WI38 (cell line): ENCODE measurements around the gene PRKCE.

Source experiments
- H3K4me3 ChIP-seq: 2 replicates; pipeline ENCODE4 v1.5.1; 2011; ENCODE audit warnings: low read depth, mild to moderate bottlenecking, control low read depth, low read length
- TF ChIP-seq, protein P1 (sequence below): IDR thresholded peaks from 2 replicates; pipeline ENCODE4 v1.5.1; 2012; ENCODE audit warnings: low read depth, mild to moderate bottlenecking, control low read depth, low read length

Gene PRKCE

DNA sequence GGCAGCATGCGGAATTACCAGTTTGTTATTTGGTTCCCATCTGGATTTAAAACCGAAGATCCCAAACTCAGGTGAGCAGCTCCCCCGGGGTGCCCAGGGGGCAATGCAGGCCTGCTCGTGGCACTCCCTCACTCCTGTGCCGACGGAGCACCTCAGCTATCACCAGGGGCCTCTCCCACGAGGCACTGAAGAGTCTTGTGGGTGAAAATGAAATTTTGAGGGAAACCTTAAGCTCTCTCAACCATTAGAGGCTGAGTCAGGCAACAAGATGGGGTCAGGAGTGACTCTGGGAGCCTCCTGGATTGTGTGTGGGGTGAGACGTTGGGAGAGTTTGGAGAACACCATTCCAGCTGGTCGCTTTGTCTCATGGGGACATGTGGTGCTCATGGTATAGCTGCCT, 189.0 kb downstream of the PRKCE start:
- TF ChIP-seq, protein P1, sequence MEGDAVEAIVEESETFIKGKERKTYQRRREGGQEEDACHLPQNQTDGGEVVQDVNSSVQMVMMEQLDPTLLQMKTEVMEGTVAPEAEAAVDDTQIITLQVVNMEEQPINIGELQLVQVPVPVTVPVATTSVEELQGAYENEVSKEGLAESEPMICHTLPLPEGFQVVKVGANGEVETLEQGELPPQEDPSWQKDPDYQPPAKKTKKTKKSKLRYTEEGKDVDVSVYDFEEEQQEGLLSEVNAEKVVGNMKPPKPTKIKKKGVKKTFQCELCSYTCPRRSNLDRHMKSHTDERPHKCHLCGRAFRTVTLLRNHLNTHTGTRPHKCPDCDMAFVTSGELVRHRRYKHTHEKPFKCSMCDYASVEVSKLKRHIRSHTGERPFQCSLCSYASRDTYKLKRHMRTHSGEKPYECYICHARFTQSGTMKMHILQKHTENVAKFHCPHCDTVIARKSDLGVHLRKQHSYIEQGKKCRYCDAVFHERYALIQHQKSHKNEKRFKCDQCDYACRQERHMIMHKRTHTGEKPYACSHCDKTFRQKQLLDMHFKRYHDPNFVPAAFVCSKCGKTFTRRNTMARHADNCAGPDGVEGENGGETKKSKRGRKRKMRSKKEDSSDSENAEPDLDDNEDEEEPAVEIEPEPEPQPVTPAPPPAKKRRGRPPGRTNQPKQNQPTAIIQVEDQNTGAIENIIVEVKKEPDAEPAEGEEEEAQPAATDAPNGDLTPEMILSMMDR, result no peak
- no peak overlapping the region for H3K4me3 ChIP-seq

DNA sequence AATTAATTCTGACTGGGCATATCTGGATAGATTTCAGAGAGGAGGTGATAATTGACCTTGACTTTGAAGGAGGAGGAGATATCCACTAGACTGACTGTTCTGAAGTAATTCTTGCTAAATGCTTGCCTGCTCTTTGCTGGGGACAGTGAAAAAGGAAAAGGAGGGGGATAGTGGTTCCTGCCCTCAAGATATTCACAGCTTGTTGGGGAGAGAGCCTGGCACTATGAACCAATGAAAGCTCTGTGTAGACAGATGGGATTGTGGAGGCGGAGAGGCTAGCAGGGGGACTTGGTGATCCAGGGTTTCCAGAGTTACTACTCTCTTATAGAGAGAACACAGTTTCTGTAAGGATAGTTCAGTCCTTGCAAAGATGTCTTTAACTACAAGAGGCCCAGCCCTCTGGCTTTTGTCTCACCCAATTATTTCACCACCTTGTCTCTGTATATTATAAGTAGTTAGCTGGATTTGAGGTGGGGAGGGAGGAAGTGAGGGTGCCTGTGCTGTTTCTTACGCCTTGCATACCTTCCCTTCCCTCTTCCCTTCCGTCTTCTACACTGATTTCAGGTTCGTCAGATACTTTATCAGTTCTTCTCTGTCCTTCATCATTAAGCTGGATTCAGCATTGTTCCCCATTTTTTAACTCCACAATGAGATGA, 190.4 kb downstream of the PRKCE start:
- TF ChIP-seq, protein P1, result no peak
- no peak overlapping the region for H3K4me3 ChIP-seq

DNA sequence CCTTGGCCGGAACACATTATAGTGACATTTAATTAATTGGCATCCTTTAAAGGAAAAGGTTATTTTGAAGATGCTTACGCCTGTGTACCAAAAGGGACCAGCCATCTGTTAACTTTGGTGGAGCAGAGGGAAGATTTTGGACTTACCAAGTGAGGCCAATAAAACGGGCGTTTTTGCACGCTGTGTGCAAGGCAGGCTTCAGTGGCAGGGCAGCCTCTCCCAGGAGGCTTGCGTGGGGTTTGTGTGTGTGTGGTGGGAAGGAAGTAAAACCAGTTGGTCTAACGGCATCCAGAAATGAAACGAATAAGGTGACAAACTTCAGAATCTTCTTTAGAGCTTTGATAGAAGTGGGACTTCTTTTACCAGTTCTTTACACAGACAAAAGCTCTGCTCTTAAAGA, 191.7 kb downstream of the PRKCE start:
- H3K4me3 ChIP-seq, result no peak overlapping the region
- TF ChIP-seq, protein P1, result no peak

DNA sequence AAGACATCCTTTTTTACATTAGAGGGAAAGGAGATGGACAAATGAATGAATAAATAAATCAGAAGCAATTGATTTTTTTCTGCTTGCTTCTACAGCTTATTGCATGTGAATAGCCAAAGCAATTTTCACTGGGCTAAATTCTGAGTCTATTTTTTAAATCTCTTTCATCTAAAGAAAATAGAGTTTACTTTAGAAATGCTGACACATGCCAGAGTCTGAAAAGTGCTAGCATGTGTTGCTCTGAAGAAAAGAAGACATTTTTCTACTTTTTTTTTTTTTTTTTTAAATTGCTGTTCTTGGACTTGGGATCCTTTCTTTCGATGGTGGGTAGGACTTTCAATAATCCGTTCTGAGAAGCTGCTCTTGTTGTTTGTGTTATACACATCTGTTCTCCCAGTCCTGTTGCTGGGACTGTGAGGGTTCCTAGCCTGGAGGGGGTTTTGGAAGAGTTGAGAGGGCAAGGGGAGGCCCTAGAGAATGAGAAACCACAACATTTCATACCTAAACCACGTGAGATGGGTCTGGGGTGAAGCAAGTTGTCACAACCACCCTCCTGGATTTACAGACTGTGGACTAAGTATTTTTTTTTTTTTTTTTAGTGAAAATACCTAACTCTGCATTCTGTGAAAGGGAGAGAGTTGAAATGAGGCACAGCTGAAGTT, 193.5 kb downstream of the PRKCE start:
- no peak overlapping the region for H3K4me3 ChIP-seq
- TF ChIP-seq, protein P1, result no peak

DNA sequence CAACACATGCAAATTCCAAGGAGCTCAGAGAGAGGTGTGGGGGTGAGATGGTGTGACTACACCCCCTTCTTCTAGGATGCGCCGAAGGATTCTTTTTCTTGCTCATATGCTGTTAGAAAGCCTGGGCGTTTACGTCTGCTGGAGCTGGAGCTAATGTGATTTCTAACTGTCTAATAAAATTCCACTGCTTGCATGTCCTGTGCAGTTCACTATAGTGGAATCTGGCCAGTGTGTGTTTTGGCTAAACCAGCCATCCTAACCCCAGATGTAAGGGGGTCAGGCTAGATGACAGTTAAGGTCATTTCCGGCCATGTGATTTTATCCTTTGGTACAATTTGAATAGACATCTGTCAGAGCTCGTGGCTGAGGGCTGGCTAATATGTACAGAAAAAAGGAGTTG, 194.1 kb downstream of the PRKCE start:
- TF ChIP-seq, protein P1, result no peak
- H3K4me3 ChIP-seq, result no peak overlapping the region

DNA sequence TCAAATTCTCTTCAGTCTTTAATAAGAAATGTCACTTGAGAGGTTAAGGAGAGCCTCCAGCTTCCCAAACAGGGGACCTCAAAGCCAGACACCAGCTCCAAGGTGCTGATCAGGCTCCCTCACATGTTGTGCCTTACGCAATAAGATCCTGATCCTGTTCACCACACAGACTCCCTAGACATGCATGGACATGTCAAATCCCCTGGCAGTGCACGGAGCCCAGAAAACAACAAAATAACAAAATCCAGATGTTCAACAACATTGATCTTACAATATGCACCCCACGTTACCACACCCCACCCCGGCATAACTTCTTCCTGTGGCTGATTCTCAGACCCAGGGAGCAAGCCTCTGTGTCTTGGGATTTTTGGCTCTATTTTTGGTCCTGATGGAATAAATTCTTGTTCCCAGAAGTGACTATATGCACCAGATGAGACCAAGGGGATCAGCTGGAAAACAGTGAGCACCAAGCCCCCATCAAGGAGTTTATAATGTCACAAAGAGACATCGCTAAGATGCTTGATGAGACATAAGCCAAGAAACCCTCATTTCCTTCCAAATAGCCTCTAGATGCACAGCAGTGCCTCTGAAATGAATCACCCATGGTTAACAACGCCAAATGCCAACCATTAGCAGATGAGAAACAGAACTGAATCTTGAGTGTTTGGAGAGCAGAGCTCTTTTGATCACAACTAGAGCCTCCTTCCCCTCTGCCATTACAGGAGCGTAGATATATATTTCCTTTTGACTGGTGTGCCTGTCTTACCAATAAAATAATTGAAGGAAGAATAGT, 198.2 kb downstream of the PRKCE start:
- H3K4me3 ChIP-seq, result no peak overlapping the region
- TF ChIP-seq, protein P1, result no peak

DNA sequence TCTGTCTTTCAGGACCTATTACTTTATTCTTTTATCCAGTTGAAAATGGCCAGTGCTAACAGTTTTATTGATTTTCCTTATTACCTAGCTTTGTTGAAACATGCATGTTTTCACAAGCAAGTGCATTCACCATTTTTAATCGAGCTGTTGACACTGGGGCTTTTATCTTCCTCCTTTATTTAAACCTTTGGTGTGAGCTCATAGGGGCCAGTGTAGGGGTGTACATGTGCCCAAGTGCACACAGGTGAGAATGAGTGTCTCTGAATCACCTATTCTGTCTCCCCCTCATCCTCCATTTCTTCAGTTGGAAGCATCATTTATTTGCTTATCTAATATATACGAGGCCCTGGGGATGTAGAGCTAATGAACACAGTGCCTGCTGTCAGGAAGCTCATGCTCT, 199.1 kb downstream of the PRKCE start:
- TF ChIP-seq, protein P1, result no peak
- H3K4me3 ChIP-seq, result no peak overlapping the region
